NT2/D1 (cell line): ENCODE measurements around the gene PLA2R1.

Experiments used
- SUZ12 ChIP-seq: IDR thresholded peaks from 2 replicates; pipeline ENCODE4 v1.6.1; 2011; ENCODE audit not compliant: insufficient read length, insufficient read depth; ENCODE audit errors: extremely low read depth
- YY1 ChIP-seq: IDR thresholded peaks from 2 replicates; pipeline ENCODE4 v1.6.1; 2011; ENCODE audit not compliant: insufficient read length, insufficient read depth
- ZNF274 ChIP-seq: IDR thresholded peaks from 2 replicates; pipeline ENCODE4 v1.6.1; 2011; ENCODE audit warnings: mild to moderate bottlenecking, low read depth, low read length

DNA sequence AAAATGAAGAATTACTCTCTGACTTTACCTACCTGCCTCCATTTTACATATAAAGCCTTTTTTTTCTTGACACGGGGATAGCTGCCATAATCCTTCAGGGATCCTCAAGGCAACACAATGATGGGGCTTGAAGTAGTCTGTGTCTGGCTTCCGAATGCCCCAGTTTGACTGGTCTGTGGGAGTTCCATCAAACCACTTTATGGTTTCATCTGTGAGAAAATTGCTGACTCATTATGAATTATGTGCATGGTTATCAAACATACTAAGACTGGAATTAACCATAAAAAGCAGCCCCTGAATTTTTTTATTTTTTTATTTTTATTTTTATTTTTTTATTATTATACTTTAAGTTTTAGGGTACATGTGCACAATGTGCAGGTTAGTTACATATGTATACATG is 117.5 kb downstream of the PLA2R1 start:
- TF ChIP-seq SUZ12 (no peak), ZNF274 (no peak), YY1 (no peak)
